Sigmoid colon (tissue), 7 donors: Measurements from ENCODE around the gene ATP11B. TPM values are rescaled to one million over a fixed set of nuclear protein-coding genes. Genes with fewer than 3 reads are reported as not detected.

ENCODE experiments used
- DNase-seq: peaks from one replicate; pipeline ENCODE4 v3.0.0-alpha.2; 2019
- H3K27ac ChIP-seq, 4 donors: fragments of 200-600 bp; sonication (generic); one replicate each; pipeline ENCODE4 v1.5.1; 2016 to 2019; ENCODE audit warnings: mild to moderate bottlenecking in 1 of 4
- H3K27me3 ChIP-seq, 3 donors: fragments of 200-600 bp; sonication (generic); one replicate each; pipeline ENCODE4 v1.5.1; 2019; ENCODE audit warnings: mild to moderate bottlenecking in 1 of 3
- H3K36me3 ChIP-seq, 4 donors: fragments of 200-600 bp; sonication (generic); one replicate each; pipeline ENCODE4 v1.5.1; 2016 to 2019
- H3K4me1 ChIP-seq, 4 donors: fragments of 200-600 bp; sonication (generic); one replicate each; pipeline ENCODE4 v1.5.1; 2017 to 2019
- H3K4me3 ChIP-seq, 4 donors: fragments of 200-600 bp; sonication (generic); one replicate each; pipeline ENCODE4 v1.5.1; 2017 to 2019; ENCODE audit warnings: mild to moderate bottlenecking in 2 of 4, moderate library complexity in 1 of 4
- H3K9me3 ChIP-seq, 4 donors: fragments of 200-600 bp in 3 of 4; sonication (generic) in 3 of 4; one replicate each; pipeline versions ENCODE4 v1.5.1 to v1.6.1; 2013 to 2019
- CTCF ChIP-seq, 4 experiments: fragments of 450-650 bp in 3 of 4; fragments of 200-600 bp in 1 of 4; IDR thresholded peaks; one replicate each; pipeline ENCODE4 v1.5.1; 2016 to 2019; ENCODE audit warnings: antibody characterized with exemption in 4 of 4, mild to moderate bottlenecking in 3 of 4, moderate library complexity in 2 of 4
- EP300 ChIP-seq, 4 donors: sonication (generic); formaldehyde crosslinking; IDR thresholded peaks; one replicate each; pipeline ENCODE4 v1.6.1; 2017; ENCODE audit warnings: antibody characterized with exemption in 4 of 4
- POLR2A ChIP-seq, 2 donors: fragments of 450-650 bp; IDR thresholded peaks; one replicate each; pipeline ENCODE4 v1.6.1; 2016; ENCODE audit warnings: antibody characterized with exemption in 2 of 2, mild to moderate bottlenecking in 2 of 2, moderate library complexity in 2 of 2
- POLR2AphosphoS5 ChIP-seq, 4 donors: sonication (generic); formaldehyde crosslinking; IDR thresholded peaks; one replicate each; pipeline ENCODE4 v1.6.1; 2017; ENCODE audit warnings: antibody characterized with exemption in 4 of 4
- WGBS, 2 donors: extraction: QIAGEN DNeasy Blood & Tissue Kit; methylation state at CpG; one replicate each; pipeline ENCODE4 v1.1.7; 2013; 5-methylcytosine and 5-hydroxymethylcytosine counted together
- intact Hi-C: fragments of 100-400 bp; cut with DNase I; formaldehyde crosslinking; loops from one replicate; pipeline ENCODE4 v1.15.1; 2023
- polyA plus RNA-seq, 3 donors: library from polyadenylated mRNA; stranded (reverse); fragments of 200-250 nt; gene quantifications; one replicate each; pipeline ENCODE4 v1.2.3, GENCODE V29; 2013
- total RNA-seq, 4 donors: library from RNA; depleted of rRNA; stranded (reverse); fragments of >200 nt; gene quantifications; one replicate each; pipeline ENCODE4 v1.1.0, GENCODE V29; 2016
- donor health status: healthy with polysubstance abuse.
- donor health status: Bipolar disorder and iron deficiency.
- donor health status: healthy.

Gene ATP11B
- total and polyA plus RNA-seq, 7 donors: 6.7 to 69.9 (median 41.8) TPM

DNA sequence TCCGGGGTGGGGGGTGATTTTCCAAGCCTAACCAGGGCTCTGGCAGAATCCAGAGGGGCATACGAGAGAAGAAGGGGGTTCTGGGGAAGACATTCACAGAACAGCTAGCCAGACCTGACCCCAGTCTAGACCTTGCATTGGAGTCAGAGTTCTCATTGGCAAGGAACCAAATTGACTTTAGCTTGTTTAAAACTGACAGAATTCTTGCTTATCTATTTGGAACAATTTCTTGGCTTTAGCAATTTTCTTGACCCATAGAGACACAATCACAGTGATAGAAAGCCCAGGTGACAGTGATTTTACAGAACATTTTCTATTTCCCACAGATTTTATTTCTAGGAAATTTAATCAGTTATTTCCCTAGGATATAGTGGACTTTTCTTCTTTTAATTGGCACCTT lies 23.6 kb upstream of the ATP11B start:
- TF ChIP-seq POLR2AphosphoS5 (IDR thresholded peaks at IDR 0.05): no peak
- DNase-seq: no peak
- Histone ChIP-seq H3K27me3 (no peaks in the 10 kb centered on the region), H3K4me3 (no peak overlapping the region), H3K27ac (no peak overlapping the region), H3K4me1 (no peaks in the 10 kb centered on the region), H3K9me3 (no peaks in the 10 kb centered on the region), H3K36me3 (no peaks in the 10 kb centered on the region)
- intact Hi-C loops: no loop called here
- 79 to 84% methylated on average over 2 of the region's 2 CpGs for WGBS, 2 donors

DNA sequence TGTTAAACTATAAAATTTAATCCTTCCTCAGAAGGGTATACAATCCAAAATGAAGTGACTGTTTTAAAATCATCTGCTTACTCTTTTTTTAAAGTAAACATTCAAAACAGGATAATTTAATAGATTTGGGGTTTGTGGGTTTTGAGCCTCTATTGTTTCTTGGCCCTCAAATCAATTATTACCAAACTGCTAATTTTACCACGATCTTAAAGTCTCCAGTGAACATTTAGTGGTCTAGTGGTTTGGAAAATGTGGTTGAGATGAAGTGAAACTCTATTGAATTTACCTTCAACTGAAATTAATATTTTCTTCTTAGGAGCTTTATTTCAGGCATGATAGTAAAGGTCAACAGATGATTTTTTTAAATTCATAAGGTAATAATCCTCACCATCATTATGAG lies 11.2 kb upstream of the ATP11B start:
- Histone ChIP-seq H3K36me3 (no peaks in the 10 kb centered on the region), H3K4me1 (no peaks in the 10 kb centered on the region), H3K9me3 (no peaks in the 10 kb centered on the region), H3K27ac (no peak overlapping the region), H3K27me3 (peaks cover 0 to 19% (median 0%) of the 10 kb centered on the region in 3 donors), H3K4me3 (no peak overlapping the region)
- WGBS, 2 donors: 68 to 81% methylated on average over 1 of the region's 1 CpG
- intact Hi-C loops: no loop called here
- DNase-seq: no peak
- no peak for TF ChIP-seq POLR2A (IDR thresholded peaks at IDR 0.05)
- no peak for TF ChIP-seq POLR2AphosphoS5 (IDR thresholded peaks at IDR 0.05)
- no peak for TF ChIP-seq CTCF (IDR thresholded peaks at IDR 0.05)
- TF ChIP-seq EP300 (IDR thresholded peaks at IDR 0.05): no peak

GRCh38 chr3:182783106-182783505 lies 10.2 kb upstream of the ATP11B start:
- Histone ChIP-seq H3K9me3 (no peaks in the 10 kb centered on the region), H3K4me3 (no peak overlapping the region), H3K27ac (no peak overlapping the region), H3K4me1 (no peaks in the 10 kb centered on the region), H3K27me3 (peaks cover 0 to 19% (median 0%) of the 10 kb centered on the region in 3 donors), H3K36me3 (no peaks in the 10 kb centered on the region)
- intact Hi-C loops: no loop called here
- TF ChIP-seq POLR2A (IDR thresholded peaks at IDR 0.05) (no peak), EP300 (IDR thresholded peaks at IDR 0.05) (no peak)
- 93 to 98% methylated on average over 1 of the region's 1 CpG for WGBS, 2 donors
- DNase-seq: no peak

DNA sequence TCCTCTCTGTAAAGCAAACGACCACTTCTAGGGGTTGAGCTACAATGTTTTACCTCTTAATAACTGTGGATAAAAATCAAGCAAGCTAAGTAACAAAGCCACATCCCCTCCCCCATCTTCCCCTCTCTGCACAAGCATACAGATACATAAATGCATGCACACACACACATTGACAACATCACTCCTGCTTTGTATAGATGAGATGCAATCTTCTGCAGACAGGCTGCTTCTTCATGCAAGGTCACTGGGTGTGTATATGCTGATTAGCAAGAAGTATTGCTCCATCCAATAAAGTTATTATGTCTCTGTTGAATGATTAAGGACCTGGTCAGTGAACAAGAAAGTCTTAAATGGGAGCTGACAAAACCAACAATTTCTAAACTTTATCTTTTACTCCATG lies 8.8 kb upstream of the ATP11B start:
- WGBS, 2 donors: 37 to 56% methylated on average over 1 of the region's 1 CpG
- Histone ChIP-seq H3K36me3 (no peaks in the 10 kb centered on the region), H3K9me3 (no peaks in the 10 kb centered on the region), H3K4me3 (no peak overlapping the region), H3K27me3 (peaks cover 0 to 19% (median 0%) of the 10 kb centered on the region in 3 donors), H3K27ac (no peak overlapping the region), H3K4me1 (no peaks in the 10 kb centered on the region)
- TF ChIP-seq CTCF (IDR thresholded peaks at IDR 0.05) (no peak), POLR2AphosphoS5 (IDR thresholded peaks at IDR 0.05) (no peak), POLR2A (IDR thresholded peaks at IDR 0.05) (no peak), EP300 (IDR thresholded peaks at IDR 0.05) (no peak)
- DNase-seq: no peak
- intact Hi-C loops: no loop called here

DNA sequence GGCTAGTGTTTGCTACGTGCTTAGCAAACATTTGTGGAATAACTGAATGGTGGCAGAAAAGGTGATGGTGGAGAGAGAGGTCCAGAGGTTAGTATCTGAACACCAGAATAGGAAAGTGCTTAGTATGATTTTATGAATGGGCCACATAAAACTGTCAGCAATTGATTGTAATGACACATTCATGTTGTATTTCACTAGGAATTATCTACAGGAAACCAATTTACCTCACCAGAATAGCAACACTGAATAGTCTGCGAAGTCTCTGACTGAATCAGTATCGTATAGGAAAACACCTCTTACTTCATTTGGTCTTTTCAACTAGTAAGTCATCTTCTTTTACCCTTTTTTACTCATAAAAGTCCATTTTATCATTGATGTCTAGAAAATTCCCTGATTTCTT lies 8.2 kb upstream of the ATP11B start:
- intact Hi-C loops: no loop called here
- WGBS, 2 donors: 87 to 94% methylated on average over 3 of the region's 3 CpGs
- H3K4me3 ChIP-seq: no peak overlapping the region
- no peaks in the 10 kb centered on the region for H3K36me3 ChIP-seq
- no peaks in the 10 kb centered on the region for H3K9me3 ChIP-seq
- no peaks in the 10 kb centered on the region for H3K4me1 ChIP-seq
- DNase-seq: no peak
- H3K27me3 ChIP-seq: peaks cover 0 to 19% (median 0%) of the 10 kb centered on the region in 3 donors
- no peak overlapping the region for H3K27ac ChIP-seq
- TF ChIP-seq POLR2AphosphoS5 (IDR thresholded peaks at IDR 0.05) (no peak), EP300 (IDR thresholded peaks at IDR 0.05) (no peak), CTCF (IDR thresholded peaks at IDR 0.05) (no peak), POLR2A (IDR thresholded peaks at IDR 0.05) (no peak)

GRCh38 chr3:182785756-182786155 lies 7.5 kb upstream of the ATP11B start:
- no peak overlapping the region for H3K4me3 ChIP-seq
- intact Hi-C loops: no loop called here
- peaks cover 0 to 19% (median 0%) of the 10 kb centered on the region in 3 donors for H3K27me3 ChIP-seq
- no peaks in the 10 kb centered on the region for H3K9me3 ChIP-seq
- no peak for TF ChIP-seq CTCF (IDR thresholded peaks at IDR 0.05)
- no peak for TF ChIP-seq POLR2AphosphoS5 (IDR thresholded peaks at IDR 0.05)
- no peak for TF ChIP-seq POLR2A (IDR thresholded peaks at IDR 0.05)
- no peak for TF ChIP-seq EP300 (IDR thresholded peaks at IDR 0.05)
- H3K27ac ChIP-seq: no peak overlapping the region
- H3K4me1 ChIP-seq: no peaks in the 10 kb centered on the region
- H3K36me3 ChIP-seq: no peaks in the 10 kb centered on the region
- no peak for DNase-seq
